ENCODE results near the gene GEMIN8. TPM values are rescaled to one million over a fixed set of nuclear protein-coding genes. Genes with fewer than 3 reads are reported as not detected.

Gene GEMIN8
- total RNA-seq, 2 donors from 2014 or later: 11.4 to 13.4 TPM

- Histone ChIP-seq H3K4me3 (no peak overlapping the region), H3K36me3 (no peaks in the 10 kb centered on the region), H3K4me1 (replicated peaks) (no peaks in the 10 kb centered on the region), H3K27me3 (replicated peaks; ENCODE audit: insufficient read depth) (no peaks in the 10 kb centered on the region), H3K9me3 (no peaks in the 10 kb centered on the region), H3K27ac (no peak overlapping the region)
- intact Hi-C loops (cut with DNase I): no loop called here
- WGBS: 74% methylated on average over 3 of the region's 3 CpGs
- no peak for DNase-seq (ENCODE audit: low spot score)
- TF ChIP-seq, protein P1, sequence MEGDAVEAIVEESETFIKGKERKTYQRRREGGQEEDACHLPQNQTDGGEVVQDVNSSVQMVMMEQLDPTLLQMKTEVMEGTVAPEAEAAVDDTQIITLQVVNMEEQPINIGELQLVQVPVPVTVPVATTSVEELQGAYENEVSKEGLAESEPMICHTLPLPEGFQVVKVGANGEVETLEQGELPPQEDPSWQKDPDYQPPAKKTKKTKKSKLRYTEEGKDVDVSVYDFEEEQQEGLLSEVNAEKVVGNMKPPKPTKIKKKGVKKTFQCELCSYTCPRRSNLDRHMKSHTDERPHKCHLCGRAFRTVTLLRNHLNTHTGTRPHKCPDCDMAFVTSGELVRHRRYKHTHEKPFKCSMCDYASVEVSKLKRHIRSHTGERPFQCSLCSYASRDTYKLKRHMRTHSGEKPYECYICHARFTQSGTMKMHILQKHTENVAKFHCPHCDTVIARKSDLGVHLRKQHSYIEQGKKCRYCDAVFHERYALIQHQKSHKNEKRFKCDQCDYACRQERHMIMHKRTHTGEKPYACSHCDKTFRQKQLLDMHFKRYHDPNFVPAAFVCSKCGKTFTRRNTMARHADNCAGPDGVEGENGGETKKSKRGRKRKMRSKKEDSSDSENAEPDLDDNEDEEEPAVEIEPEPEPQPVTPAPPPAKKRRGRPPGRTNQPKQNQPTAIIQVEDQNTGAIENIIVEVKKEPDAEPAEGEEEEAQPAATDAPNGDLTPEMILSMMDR (IDR thresholded peaks at IDR 0.05): no peak
- TF ChIP-seq POLR2AphosphoS5 (IDR thresholded peaks at IDR 0.05): no peak
- TF ChIP-seq POLR2A (IDR thresholded peaks at IDR 0.05): no peak
These were observed 39.4 kb downstream of the GEMIN8 start for GRCh38 chrX:13990126-13990800.

DNA sequence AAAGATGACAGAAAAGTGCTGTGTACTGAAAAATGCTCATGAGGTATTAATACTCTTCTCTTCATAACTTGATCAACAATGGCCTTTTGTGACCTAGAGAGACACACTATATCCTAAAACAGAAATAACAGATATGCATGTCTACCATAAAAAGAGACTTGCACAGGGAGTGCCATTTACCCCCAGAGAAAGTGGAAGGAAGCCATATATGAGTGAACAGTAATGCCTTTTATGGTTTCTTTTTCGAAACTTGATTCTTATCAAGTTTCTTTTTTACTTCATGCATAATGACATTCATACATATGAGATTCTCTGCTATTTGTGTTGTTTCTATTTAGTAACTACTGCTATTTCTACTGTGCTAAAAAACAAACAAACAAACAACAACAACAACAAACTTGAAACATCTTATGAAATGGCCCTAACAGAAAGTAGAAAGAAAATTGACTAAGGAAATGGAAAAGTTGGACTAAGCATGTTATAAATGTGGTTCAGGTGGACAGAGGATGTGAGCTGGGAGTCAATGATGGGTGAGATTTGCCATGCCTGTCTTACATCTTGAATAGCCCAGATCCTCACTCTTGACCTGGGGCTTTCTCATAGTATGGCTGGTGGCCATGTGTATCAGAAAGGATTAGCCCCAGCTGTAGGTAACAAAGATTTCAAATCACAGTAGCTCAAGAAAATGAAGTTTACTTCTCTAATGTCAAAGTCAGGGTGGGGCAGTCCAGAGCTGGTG is 43.8 kb downstream of the GEMIN8 start:
- H3K36me3 ChIP-seq: no peaks in the 10 kb centered on the region
- H3K4me3 ChIP-seq: no peak overlapping the region
- intact Hi-C loops (cut with DNase I): no loop called here
- no peak for DNase-seq (ENCODE audit: low spot score)
- H3K27me3 ChIP-seq (replicated peaks; ENCODE audit: insufficient read depth): no peaks in the 10 kb centered on the region
- TF ChIP-seq, protein P1 (IDR thresholded peaks at IDR 0.05): no peak
- TF ChIP-seq POLR2AphosphoS5 (IDR thresholded peaks at IDR 0.05) (no peak), POLR2A (IDR thresholded peaks at IDR 0.05) (no peak)
- H3K27ac ChIP-seq: no peak overlapping the region
- H3K4me1 ChIP-seq (replicated peaks): no peaks in the 10 kb centered on the region
- 81% methylated on average over 1 of the region's 1 CpG for WGBS
- no peaks in the 10 kb centered on the region for H3K9me3 ChIP-seq

- Histone ChIP-seq H3K4me3 (no peak overlapping the region), H3K27me3 (replicated peaks; ENCODE audit: insufficient read depth) (no peaks in the 10 kb centered on the region), H3K27ac (no peak overlapping the region), H3K9me3 (no peaks in the 10 kb centered on the region), H3K4me1 (replicated peaks) (no peaks in the 10 kb centered on the region), H3K36me3 (no peaks in the 10 kb centered on the region)
- WGBS: 84% methylated on average over 3 of the region's 3 CpGs
- DNase-seq (ENCODE audit: low spot score): no peak
- TF ChIP-seq, protein P1 (IDR thresholded peaks at IDR 0.05): no peak
- TF ChIP-seq POLR2AphosphoS5 (IDR thresholded peaks at IDR 0.05) (no peak), POLR2A (IDR thresholded peaks at IDR 0.05) (no peak)
- intact Hi-C loops (cut with DNase I): no loop called here
These were observed 46.0 kb downstream of the GEMIN8 start for GRCh38 chrX:13983734-13984133.

- Histone ChIP-seq H3K4me3 (no peak overlapping the region), H3K4me1 (replicated peaks) (no peaks in the 10 kb centered on the region), H3K27ac (no peak overlapping the region), H3K27me3 (replicated peaks; ENCODE audit: insufficient read depth) (no peaks in the 10 kb centered on the region), H3K9me3 (no peaks in the 10 kb centered on the region), H3K36me3 (no peaks in the 10 kb centered on the region)
- intact Hi-C loops (cut with DNase I): no loop called here
- 98% methylated on average over 4 of the region's 4 CpGs for WGBS
- DNase-seq (ENCODE audit: low spot score): no peak
- TF ChIP-seq, protein P1 (IDR thresholded peaks at IDR 0.05): no peak
- TF ChIP-seq POLR2A (IDR thresholded peaks at IDR 0.05) (no peak), POLR2AphosphoS5 (IDR thresholded peaks at IDR 0.05) (no peak)
These were observed 61.5 kb downstream of the GEMIN8 start for GRCh38 chrX:13968198-13968597.

DNA sequence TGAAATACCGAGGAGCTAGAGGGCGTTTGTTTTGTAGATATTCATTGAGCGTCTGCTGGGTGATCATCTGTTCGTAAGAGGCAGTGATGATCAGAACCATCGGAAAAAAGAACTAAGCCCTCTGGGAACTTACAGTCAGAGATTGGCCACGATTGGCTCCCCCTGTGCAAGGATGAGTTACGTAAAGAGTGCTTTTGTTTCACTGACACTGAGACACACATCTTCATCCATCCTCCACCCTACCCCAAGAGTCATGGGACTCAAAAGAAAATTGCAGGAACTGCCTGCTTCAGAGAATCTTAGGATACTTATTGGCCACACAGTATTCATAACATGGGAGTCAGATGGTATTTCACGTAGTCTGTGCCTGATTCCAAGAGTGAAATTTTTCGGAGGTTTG is 62.1 kb downstream of the GEMIN8 start:
- Histone ChIP-seq H3K27me3 (replicated peaks; ENCODE audit: insufficient read depth) (no peaks in the 10 kb centered on the region), H3K4me3 (no peak overlapping the region), H3K4me1 (replicated peaks) (no peaks in the 10 kb centered on the region), H3K9me3 (no peaks in the 10 kb centered on the region), H3K36me3 (no peaks in the 10 kb centered on the region), H3K27ac (no peak overlapping the region)
- 96% methylated on average over 9 of the region's 9 CpGs for WGBS
- TF ChIP-seq, protein P1 (IDR thresholded peaks at IDR 0.05): no peak
- TF ChIP-seq POLR2A (IDR thresholded peaks at IDR 0.05) (no peak), POLR2AphosphoS5 (IDR thresholded peaks at IDR 0.05) (no peak)
- DNase-seq (ENCODE audit: low spot score): no peak
- intact Hi-C loops (cut with DNase I): no loop called here

Data from prostate gland (tissue), 2 donors.